ENCODE results near the gene LRRC3C. TPM values are rescaled to one million over a fixed set of nuclear protein-coding genes. Genes with fewer than 3 reads are reported as not detected.

LRRC3C gene
- total RNA-seq, 1 donor from 2014 or later: not detected

DNA sequence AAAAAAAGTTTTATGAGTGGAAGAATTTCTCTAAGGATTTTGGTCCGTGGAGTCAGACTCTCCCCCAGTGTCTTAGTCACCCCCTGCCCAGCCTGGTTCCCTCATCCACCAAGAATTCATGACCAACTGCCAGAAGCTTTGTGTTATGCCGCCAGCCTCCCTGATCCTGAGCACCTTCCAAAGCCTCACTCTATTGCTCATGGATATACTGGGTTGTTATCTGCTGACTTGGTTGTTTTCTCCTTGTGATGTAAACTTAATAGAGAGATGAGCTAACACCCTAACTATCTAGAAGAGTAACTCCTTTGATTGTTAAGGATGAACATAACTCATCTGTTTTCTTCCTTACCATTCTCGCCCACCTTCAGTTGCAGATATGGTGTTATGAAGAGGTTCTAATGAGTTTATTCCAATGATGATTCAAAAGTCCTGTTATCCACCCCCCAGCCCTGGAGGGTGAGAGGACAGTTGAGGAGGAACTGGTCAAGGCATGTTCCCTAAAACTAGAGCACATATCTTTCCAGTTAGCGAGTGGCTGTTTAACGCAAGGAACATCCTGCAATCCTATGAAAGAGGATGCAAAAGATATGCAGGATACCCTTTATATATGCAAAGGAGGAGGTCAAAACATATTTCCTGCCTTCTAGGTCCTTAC lies 51.6 kb downstream of the LRRC3C start:
- H3K9me3 Mint-ChIP-seq: no peaks in the 10 kb centered on the region
- TF ChIP-seq, protein P1, sequence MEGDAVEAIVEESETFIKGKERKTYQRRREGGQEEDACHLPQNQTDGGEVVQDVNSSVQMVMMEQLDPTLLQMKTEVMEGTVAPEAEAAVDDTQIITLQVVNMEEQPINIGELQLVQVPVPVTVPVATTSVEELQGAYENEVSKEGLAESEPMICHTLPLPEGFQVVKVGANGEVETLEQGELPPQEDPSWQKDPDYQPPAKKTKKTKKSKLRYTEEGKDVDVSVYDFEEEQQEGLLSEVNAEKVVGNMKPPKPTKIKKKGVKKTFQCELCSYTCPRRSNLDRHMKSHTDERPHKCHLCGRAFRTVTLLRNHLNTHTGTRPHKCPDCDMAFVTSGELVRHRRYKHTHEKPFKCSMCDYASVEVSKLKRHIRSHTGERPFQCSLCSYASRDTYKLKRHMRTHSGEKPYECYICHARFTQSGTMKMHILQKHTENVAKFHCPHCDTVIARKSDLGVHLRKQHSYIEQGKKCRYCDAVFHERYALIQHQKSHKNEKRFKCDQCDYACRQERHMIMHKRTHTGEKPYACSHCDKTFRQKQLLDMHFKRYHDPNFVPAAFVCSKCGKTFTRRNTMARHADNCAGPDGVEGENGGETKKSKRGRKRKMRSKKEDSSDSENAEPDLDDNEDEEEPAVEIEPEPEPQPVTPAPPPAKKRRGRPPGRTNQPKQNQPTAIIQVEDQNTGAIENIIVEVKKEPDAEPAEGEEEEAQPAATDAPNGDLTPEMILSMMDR (conservative IDR thresholded peaks at IDR 0.05): no peak
- peak overlapping the region; percentile 91 for H3K4me3 Mint-ChIP-seq
- DNase-seq (ENCODE audit: extremely low spot score, unreplicated experiment): no peak
- H3K27me3 Mint-ChIP-seq: peaks cover 21% of the 10 kb centered on the region
- H3K36me3 Mint-ChIP-seq: no peaks in the 10 kb centered on the region
- peaks cover 16% of the 10 kb centered on the region for H3K4me1 Mint-ChIP-seq (ENCODE audit: unreplicated experiment)
- peak overlapping the region; percentile 64 for H3K27ac Mint-ChIP-seq

DNA sequence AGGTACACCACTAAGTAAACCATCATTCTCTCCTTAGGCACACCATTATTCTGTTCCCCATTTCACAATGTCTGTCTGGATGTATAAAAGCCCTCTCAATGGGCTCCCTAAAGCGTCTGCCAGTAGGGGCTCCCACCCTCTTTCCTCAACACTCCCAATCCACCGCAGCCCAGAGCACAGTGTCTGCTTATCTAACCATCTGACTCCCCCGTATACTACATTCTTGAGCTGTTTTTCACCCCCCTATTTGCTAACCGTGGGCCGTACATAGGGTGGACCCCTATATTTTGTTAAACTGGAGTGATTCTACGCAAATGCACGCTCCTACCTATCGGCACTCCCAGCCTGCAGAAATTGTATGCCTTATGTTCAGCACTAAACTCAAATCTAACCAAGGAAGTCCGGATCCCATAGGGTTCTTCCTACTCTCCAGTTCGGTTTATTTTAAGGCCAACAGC lies 52.4 kb downstream of the LRRC3C start:
- TF ChIP-seq, protein P1 (conservative IDR thresholded peaks at IDR 0.05): no peak
- no peaks in the 10 kb centered on the region for H3K9me3 Mint-ChIP-seq
- H3K4me1 Mint-ChIP-seq (ENCODE audit: unreplicated experiment): peaks cover 16% of the 10 kb centered on the region
- peak overlapping the region; percentile 91 for H3K4me3 Mint-ChIP-seq
- peaks cover 19% of the 10 kb centered on the region for H3K27me3 Mint-ChIP-seq
- H3K36me3 Mint-ChIP-seq: no peaks in the 10 kb centered on the region
- no peak for DNase-seq (ENCODE audit: extremely low spot score, unreplicated experiment)
- H3K27ac Mint-ChIP-seq: peak overlapping the region; percentile 97

DNA sequence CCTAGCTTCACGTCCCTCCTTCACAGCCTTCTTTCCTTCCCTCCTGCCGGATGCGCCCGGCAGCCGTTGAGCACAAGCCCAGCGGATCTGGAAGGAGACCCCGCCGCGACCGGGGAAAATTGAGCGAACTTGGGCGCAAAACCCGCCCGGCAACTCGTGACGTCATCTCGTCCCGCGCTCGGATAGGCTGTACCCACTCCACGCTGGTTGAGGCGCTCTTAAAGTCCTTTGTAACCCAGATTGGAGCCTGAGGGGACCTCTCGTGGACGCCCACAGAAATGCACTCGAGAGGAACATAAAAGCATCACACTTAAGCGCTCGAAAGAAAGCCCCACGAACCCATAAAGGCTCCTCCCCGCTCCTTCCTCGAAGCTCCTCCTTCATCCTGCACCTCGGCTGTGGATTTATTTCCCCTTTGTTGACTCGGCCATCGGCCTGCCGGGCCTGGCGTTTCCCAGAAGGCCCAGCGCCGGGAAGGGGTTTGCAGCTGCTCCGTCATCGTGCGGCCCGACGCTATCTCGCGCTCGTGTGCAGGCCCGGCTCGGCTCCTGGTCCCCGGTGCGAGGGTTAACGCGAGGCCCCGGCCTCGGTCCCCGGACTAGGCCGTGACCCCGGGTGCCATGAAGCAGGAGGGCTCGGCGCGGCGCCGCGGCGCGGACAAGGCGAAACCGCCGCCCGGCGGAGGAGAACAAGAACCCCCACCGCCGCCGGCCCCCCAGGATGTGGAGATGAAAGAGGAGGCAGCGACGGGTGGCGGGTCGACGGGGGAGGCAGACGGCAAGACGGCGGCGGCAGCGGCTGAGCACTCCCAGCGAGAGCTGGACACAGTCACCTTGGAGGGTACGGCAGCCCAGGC lies 53.0 kb downstream of the LRRC3C start, which contains the start of gene PSMD3:
Gene PSMD3 (plus strand): TSS at position 457 of the 856 bp plus-strand sequence. CDS start 164 bp downstream, at position 621.
- Mint-ChIP-seq H3K4me3 (peak within 1 kb of the TSS; percentile 91), H3K27me3 (peaks cover 16% of the 10 kb centered on the region), H3K36me3 (peaks cover under 1% of the 10 kb centered on the region), H3K27ac (peak within 1 kb of the TSS; percentile 97), H3K4me1 (ENCODE audit: unreplicated experiment) (peaks cover 16% of the 10 kb centered on the region), H3K9me3 (no peaks in the 10 kb centered on the region)
- TF ChIP-seq, protein P1 (conservative IDR thresholded peaks at IDR 0.05): peak; percentile 77
- peak; percentile 97 for DNase-seq (ENCODE audit: extremely low spot score, unreplicated experiment)

DNA sequence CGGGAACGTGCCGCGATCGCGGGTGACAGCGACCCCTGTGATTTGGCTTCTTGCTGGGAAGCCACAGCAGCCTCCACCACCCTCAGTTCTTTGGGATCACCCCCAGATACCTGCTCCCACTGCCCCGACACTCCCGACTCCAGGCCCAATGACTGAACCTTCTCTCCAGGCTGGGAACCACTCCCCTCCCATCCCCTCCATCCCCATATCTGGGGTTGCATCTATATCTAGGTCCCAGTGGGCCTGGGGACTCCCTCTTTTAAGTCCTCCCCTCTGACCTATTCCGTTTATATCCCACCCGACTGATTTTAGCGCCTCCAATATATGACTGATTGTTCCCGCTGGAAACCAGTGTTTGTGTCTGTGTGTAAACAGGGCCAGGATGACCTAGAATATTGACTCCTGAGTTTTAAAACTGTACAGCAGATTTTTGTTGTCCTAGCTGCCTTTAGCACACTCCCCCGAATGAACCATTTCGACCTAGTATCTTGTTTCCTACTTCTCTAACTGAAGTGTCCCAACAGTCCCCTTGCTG lies 53.7 kb downstream of the LRRC3C start:
- H3K4me3 Mint-ChIP-seq: peak overlapping the region; percentile 91
- peak overlapping the region; percentile 97 for H3K27ac Mint-ChIP-seq
- DNase-seq (ENCODE audit: extremely low spot score, unreplicated experiment): no peak
- TF ChIP-seq, protein P1 (conservative IDR thresholded peaks at IDR 0.05): no peak
- H3K4me1 Mint-ChIP-seq (ENCODE audit: unreplicated experiment): peaks cover 16% of the 10 kb centered on the region
- H3K27me3 Mint-ChIP-seq: peaks cover 12% of the 10 kb centered on the region
- no peaks in the 10 kb centered on the region for H3K9me3 Mint-ChIP-seq
- peaks cover 4% of the 10 kb centered on the region for H3K36me3 Mint-ChIP-seq

- Mint-ChIP-seq H3K27me3 (peaks cover 9% of the 10 kb centered on the region), H3K9me3 (no peaks in the 10 kb centered on the region), H3K36me3 (peaks cover 7% of the 10 kb centered on the region), H3K27ac (peak overlapping the region; percentile 97), H3K4me1 (ENCODE audit: unreplicated experiment) (peaks cover 16% of the 10 kb centered on the region), H3K4me3 (peak overlapping the region; percentile 91)
- TF ChIP-seq, protein P1 (conservative IDR thresholded peaks at IDR 0.05): no peak
- DNase-seq (ENCODE audit: extremely low spot score, unreplicated experiment): no peak
These were observed 54.3 kb downstream of the LRRC3C start for GRCh38 chr17:39981766-39982375.

Measured in type B pancreatic cell (in vitro differentiated cells).